ENCODE measurements around the gene ADGRL2. TPM values are rescaled to one million over a fixed set of nuclear protein-coding genes. Genes with fewer than 3 reads are reported as not detected.
A peak's percentile ranks its signal among the peaks of the same experiment; 100 is the strongest.

The ADGRL2 gene
- total and polyA plus RNA-seq, 2 experiments from 2014 or later = 38.2 to 90.3 TPM

- peaks cover 52% of the 10 kb centered on the region for H3K79me2 ChIP-seq (replicated peaks; ENCODE audit: insufficient read depth)
- H3K36me3 ChIP-seq (ENCODE audit: insufficient read depth) = no peaks in the 10 kb centered on the region
- peaks cover 44% of the 10 kb centered on the region for H3K4me1 Mint-ChIP-seq
- H3K4me2 ChIP-seq = peak overlapping the region; percentile 84
- peaks cover 2% of the 10 kb centered on the region; the same call in 1 of the 3 replicates for H3K9me3 Mint-ChIP-seq
- H3K4me3 Mint-ChIP-seq = peak overlapping the region; percentile 89
- no peaks in the 10 kb centered on the region for H3F3A ChIP-seq (replicated peaks; ENCODE audit: low read depth)
- no peak overlapping the region for H3K27ac Mint-ChIP-seq
- no peaks in the 10 kb centered on the region for H3K9me2 ChIP-seq (ENCODE audit: insufficient read depth)
- no peak overlapping the region for H2AFZ ChIP-seq
- DNase-seq (ENCODE audit: low spot score) = no peak
- peak overlapping the region; percentile 80 for H3K4me3 ChIP-seq
- H3K36me3 Mint-ChIP-seq (ENCODE audit: low read depth) = no peaks in the 10 kb centered on the region; the same call in 2 of the 3 replicates
- no peaks in the 10 kb centered on the region; the same call in 1 of the 2 replicates for H4K20me1 ChIP-seq (replicated peaks; ENCODE audit: insufficient read depth)
- peaks cover 2% of the 10 kb centered on the region for H3K27me3 Mint-ChIP-seq (ENCODE audit: insufficient read depth, low read depth, poor library complexity)
- H3K4me1 ChIP-seq (ENCODE audit: insufficient read depth) = peaks cover 52% of the 10 kb centered on the region
- TF ChIP-seq ZNF331 (CRISPR knock-in tag; IDR thresholded peaks at IDR 0.05; ENCODE audit: low read depth) = no peak
- TF ChIP-seq EZH2phosphoT487 (IDR thresholded peaks at IDR 0.05; ENCODE audit: unreplicated experiment) = no peak
- no peak for TF ChIP-seq ZNF114 (CRISPR knock-in tag; IDR thresholded peaks at IDR 0.05)
- no peak for TF ChIP-seq NANOG (IDR thresholded peaks at IDR 0.05; ENCODE audit: borderline replicate concordance)
- no peak for TF ChIP-seq CREB1 (CRISPR knock-in tag; IDR thresholded peaks at IDR 0.05; ENCODE audit: low read depth)
- TF ChIP-seq JUNB (IDR thresholded peaks at IDR 0.05; ENCODE audit: unreplicated experiment) = no peak
- TF ChIP-seq STAT1 (IDR thresholded peaks at IDR 0.05; ENCODE audit: unreplicated experiment) = no peak
- TF ChIP-seq, protein P1, sequence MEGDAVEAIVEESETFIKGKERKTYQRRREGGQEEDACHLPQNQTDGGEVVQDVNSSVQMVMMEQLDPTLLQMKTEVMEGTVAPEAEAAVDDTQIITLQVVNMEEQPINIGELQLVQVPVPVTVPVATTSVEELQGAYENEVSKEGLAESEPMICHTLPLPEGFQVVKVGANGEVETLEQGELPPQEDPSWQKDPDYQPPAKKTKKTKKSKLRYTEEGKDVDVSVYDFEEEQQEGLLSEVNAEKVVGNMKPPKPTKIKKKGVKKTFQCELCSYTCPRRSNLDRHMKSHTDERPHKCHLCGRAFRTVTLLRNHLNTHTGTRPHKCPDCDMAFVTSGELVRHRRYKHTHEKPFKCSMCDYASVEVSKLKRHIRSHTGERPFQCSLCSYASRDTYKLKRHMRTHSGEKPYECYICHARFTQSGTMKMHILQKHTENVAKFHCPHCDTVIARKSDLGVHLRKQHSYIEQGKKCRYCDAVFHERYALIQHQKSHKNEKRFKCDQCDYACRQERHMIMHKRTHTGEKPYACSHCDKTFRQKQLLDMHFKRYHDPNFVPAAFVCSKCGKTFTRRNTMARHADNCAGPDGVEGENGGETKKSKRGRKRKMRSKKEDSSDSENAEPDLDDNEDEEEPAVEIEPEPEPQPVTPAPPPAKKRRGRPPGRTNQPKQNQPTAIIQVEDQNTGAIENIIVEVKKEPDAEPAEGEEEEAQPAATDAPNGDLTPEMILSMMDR (conservative IDR thresholded peaks at IDR 0.05; ENCODE audit: low read depth in 2 of 2) = no peak
- TF ChIP-seq EZH2 (IDR thresholded peaks at IDR 0.05; ENCODE audit: low read depth, unreplicated experiment) = no peak
- no peak; the same call in 2 of the 3 replicates for ATAC-seq
- no peak overlapping the region for H3K27ac ChIP-seq (ENCODE audit: low read depth)
- peaks cover 6% of the 10 kb centered on the region; the same call in 1 of the 2 replicates for H3K27me3 ChIP-seq (ENCODE audit: insufficient read depth)
These were observed 1.6 kb downstream of the ADGRL2 start for GRCh38 chr1:81802457-81802706.

- Histone ChIP-seq H3K79me2 (replicated peaks; ENCODE audit: insufficient read depth) (peaks cover 57% of the 10 kb centered on the region), H3K27me3 (ENCODE audit: insufficient read depth) (peaks cover 6% of the 10 kb centered on the region; the same call in 1 of the 2 replicates), H4K20me1 (replicated peaks; ENCODE audit: insufficient read depth) (no peaks in the 10 kb centered on the region; the same call in 1 of the 2 replicates), H3K4me2 (peak overlapping the region; percentile 84), H3K4me1 (ENCODE audit: insufficient read depth) (peaks cover 52% of the 10 kb centered on the region), H3F3A (replicated peaks; ENCODE audit: low read depth) (no peaks in the 10 kb centered on the region), H3K4me3 (peak overlapping the region; percentile 80), H3K36me3 (ENCODE audit: insufficient read depth) (no peaks in the 10 kb centered on the region), H3K9me2 (ENCODE audit: insufficient read depth) (no peaks in the 10 kb centered on the region), H3K27ac (ENCODE audit: low read depth) (no peak overlapping the region), H2AFZ (no peak overlapping the region)
- H3K9me3 Mint-ChIP-seq = peaks cover 2% of the 10 kb centered on the region; the same call in 1 of the 3 replicates
- no peak overlapping the region for H3K27ac Mint-ChIP-seq
- H3K36me3 Mint-ChIP-seq (ENCODE audit: low read depth) = no peaks in the 10 kb centered on the region; the same call in 2 of the 3 replicates
- peak; percentile 58 for DNase-seq (ENCODE audit: low spot score)
- H3K4me3 Mint-ChIP-seq = peak overlapping the region; percentile 89
- H3K4me1 Mint-ChIP-seq = peaks cover 44% of the 10 kb centered on the region
- H3K27me3 Mint-ChIP-seq (ENCODE audit: insufficient read depth, low read depth, poor library complexity) = peaks cover 2% of the 10 kb centered on the region
- ATAC-seq = peak; percentile 40
- TF ChIP-seq ZNF114 (CRISPR knock-in tag; IDR thresholded peaks at IDR 0.05) = no peak
- no peak for TF ChIP-seq CREB1 (CRISPR knock-in tag; IDR thresholded peaks at IDR 0.05; ENCODE audit: low read depth)
- no peak for TF ChIP-seq STAT1 (IDR thresholded peaks at IDR 0.05; ENCODE audit: unreplicated experiment)
- TF ChIP-seq NANOG (IDR thresholded peaks at IDR 0.05; ENCODE audit: borderline replicate concordance) = no peak
- TF ChIP-seq, protein P1 (conservative IDR thresholded peaks at IDR 0.05; ENCODE audit: low read depth in 2 of 2) = peak in 1 of 2 experiments; percentile 62; a peak in 2 of 4 replicates
- TF ChIP-seq, protein P2, sequence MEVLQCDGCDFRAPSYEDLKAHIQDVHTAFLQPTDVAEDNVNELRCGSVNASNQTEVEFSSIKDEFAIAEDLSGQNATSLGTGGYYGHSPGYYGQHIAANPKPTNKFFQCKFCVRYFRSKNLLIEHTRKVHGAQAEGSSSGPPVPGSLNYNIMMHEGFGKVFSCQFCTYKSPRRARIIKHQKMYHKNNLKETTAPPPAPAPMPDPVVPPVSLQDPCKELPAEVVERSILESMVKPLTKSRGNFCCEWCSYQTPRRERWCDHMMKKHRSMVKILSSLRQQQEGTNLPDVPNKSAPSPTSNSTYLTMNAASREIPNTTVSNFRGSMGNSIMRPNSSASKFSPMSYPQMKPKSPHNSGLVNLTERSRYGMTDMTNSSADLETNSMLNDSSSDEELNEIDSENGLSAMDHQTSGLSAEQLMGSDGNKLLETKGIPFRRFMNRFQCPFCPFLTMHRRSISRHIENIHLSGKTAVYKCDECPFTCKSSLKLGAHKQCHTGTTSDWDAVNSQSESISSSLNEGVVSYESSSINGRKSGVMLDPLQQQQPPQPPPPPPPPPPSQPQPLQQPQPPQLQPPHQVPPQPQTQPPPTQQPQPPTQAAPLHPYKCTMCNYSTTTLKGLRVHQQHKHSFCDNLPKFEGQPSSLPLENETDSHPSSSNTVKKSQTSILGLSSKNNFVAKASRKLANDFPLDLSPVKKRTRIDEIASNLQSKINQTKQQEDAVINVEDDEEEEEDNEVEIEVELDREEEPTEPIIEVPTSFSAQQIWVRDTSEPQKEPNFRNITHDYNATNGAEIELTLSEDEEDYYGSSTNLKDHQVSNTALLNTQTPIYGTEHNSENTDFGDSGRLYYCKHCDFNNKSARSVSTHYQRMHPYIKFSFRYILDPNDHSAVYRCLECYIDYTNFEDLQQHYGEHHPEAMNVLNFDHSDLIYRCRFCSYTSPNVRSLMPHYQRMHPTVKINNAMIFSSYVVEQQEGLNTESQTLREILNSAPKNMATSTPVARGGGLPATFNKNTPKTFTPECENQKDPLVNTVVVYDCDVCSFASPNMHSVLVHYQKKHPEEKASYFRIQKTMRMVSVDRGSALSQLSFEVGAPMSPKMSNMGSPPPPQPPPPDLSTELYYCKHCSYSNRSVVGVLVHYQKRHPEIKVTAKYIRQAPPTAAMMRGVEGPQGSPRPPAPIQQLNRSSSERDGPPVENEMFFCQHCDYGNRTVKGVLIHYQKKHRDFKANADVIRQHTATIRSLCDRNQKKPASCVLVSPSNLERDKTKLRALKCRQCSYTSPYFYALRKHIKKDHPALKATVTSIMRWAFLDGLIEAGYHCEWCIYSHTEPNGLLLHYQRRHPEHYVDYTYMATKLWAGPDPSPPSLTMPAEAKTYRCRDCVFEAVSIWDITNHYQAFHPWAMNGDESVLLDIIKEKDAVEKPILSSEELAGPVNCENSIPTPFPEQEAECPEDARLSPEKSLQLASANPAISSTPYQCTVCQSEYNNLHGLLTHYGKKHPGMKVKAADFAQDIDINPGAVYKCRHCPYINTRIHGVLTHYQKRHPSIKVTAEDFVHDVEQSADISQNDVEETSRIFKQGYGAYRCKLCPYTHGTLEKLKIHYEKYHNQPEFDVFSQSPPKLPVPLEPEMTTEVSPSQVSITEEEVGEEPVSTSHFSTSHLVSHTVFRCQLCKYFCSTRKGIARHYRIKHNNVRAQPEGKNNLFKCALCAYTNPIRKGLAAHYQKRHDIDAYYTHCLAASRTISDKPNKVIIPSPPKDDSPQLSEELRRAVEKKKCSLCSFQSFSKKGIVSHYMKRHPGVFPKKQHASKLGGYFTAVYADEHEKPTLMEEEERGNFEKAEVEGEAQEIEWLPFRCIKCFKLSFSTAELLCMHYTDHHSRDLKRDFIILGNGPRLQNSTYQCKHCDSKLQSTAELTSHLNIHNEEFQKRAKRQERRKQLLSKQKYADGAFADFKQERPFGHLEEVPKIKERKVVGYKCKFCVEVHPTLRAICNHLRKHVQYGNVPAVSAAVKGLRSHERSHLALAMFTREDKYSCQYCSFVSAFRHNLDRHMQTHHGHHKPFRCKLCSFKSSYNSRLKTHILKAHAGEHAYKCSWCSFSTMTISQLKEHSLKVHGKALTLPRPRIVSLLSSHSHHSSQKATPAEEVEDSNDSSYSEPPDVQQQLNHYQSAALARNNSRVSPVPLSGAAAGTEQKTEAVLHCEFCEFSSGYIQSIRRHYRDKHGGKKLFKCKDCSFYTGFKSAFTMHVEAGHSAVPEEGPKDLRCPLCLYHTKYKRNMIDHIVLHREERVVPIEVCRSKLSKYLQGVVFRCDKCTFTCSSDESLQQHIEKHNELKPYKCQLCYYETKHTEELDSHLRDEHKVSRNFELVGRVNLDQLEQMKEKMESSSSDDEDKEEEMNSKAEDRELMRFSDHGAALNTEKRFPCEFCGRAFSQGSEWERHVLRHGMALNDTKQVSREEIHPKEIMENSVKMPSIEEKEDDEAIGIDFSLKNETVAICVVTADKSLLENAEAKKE (CRISPR knock-in tag; IDR thresholded peaks at IDR 0.05) = no peak
- TF ChIP-seq EZH2phosphoT487 (IDR thresholded peaks at IDR 0.05; ENCODE audit: unreplicated experiment) = no peak
These were observed 2.1 kb downstream of the ADGRL2 start for GRCh38 chr1:81802707-81803430.
